ENCODE measurements around the gene ZDHHC5. TPM values are rescaled to one million over a fixed set of nuclear protein-coding genes. Genes with fewer than 3 reads are reported as not detected.
"Not testable (repeated sequence)": the region's sequence is repeated elsewhere in the genome, so short reads cannot be mapped to it uniquely, and the experiment has no call there.

ZDHHC5 gene
- total RNA-seq, 1 experiment from 2014 or later: 41.2 TPM

DNA sequence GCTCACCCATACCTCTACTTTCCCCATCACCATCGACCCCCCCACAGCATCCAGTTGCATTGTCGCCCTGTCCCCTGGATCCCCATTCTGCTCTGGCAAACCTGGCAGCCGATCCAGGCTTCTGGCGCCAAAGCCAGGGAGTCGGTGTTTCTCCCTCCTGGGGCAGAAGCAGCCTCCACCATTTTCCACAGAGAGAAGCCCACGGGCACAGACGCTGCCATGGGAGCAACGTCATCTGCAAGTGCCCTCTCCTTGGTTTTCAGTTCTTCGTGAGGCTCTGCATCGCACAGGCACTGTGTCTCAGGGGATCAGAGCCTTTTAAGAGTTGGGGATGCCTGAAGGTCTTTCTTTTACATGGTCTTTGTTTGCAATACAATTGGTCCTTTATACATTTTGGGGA lies 20.5 kb upstream of the ZDHHC5 start:
- Histone ChIP-seq H3K9me3 (ENCODE audit: low read length) (no peaks in the 10 kb centered on the region), H3K4me1 (ENCODE audit: low read length) (peaks cover 8% of the 10 kb centered on the region), H3K9me2 (replicated peaks; ENCODE audit: insufficient read depth, low read length) (no peaks in the 10 kb centered on the region), H3K27ac (ENCODE audit: low read length) (no peak overlapping the region), H4K20me1 (ENCODE audit: insufficient read depth, low read depth, low read length) (no peaks in the 10 kb centered on the region), H3K79me2 (ENCODE audit: low read length) (no peaks in the 10 kb centered on the region), H3K36me3 (ENCODE audit: insufficient read depth, low read length) (no peaks in the 10 kb centered on the region), H3K9ac (ENCODE audit: low read length) (no peak overlapping the region), H3K4me2 (ENCODE audit: low read depth, low read length, poor library complexity, severe bottlenecking) (no peak overlapping the region), H2AFZ (ENCODE audit: low read length) (no peak overlapping the region), H3K27me3 (ENCODE audit: low read length) (no peaks in the 10 kb centered on the region; the same call in 1 of the 2 replicates), H3K4me3 (ENCODE audit: low read length) (no peak overlapping the region)
- DNase-seq: no peak

DNA sequence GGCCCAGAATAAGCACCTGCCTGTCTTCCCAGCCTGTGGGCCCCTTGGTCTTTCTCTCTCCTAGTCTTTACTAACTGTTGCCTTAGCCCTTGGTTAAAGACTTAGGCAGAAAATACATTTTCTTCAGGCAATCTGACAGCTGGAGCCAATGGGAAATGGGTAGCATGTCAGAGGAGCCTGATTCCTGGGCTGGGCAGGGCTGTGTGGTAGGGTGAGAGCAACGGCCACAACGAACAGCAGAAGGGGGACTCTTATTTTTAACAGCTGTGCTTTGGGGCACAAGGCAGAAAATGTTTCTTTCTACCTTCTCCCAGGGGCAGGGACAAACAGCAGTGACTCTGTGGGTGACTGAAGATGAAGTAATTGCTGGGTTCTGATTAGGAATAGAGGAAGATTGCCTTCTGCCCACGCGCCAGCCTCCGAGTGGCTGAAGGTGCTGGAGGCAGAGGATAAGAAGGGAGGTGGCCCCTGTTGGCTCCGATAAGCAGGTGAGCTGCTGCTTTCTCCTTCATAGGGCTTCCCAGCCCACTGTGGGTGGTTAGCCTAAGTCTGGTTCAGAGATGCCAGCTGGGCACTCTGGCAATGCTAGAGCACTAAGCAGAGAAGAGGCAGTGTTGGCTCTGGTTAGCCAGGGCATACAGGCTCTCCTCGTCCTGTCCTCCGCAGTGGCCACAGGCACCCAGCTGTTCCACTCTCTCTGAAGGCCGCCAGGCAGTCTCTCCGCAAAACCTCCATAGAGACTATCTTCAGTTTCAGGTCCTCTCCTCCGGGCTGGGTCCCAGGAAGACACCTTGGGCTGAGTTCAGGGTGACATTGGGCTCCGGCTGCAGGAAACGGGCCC lies 19.7 kb upstream of the ZDHHC5 start:
- Histone ChIP-seq H3K36me3 (ENCODE audit: insufficient read depth, low read length) (no peaks in the 10 kb centered on the region), H2AFZ (ENCODE audit: low read length) (no peak overlapping the region), H3K4me3 (ENCODE audit: low read length) (no peak overlapping the region), H3K4me1 (ENCODE audit: low read length) (peaks cover 8% of the 10 kb centered on the region), H4K20me1 (ENCODE audit: insufficient read depth, low read depth, low read length) (no peaks in the 10 kb centered on the region), H3K4me2 (ENCODE audit: low read depth, low read length, poor library complexity, severe bottlenecking) (no peak overlapping the region), H3K79me2 (ENCODE audit: low read length) (no peaks in the 10 kb centered on the region), H3K9me2 (replicated peaks; ENCODE audit: insufficient read depth, low read length) (no peaks in the 10 kb centered on the region), H3K27me3 (ENCODE audit: low read length) (no peaks in the 10 kb centered on the region; the same call in 1 of the 2 replicates), H3K27ac (ENCODE audit: low read length) (no peak overlapping the region), H3K9ac (ENCODE audit: low read length) (no peak overlapping the region), H3K9me3 (ENCODE audit: low read length) (no peaks in the 10 kb centered on the region)
- DNase-seq: no peak

DNA sequence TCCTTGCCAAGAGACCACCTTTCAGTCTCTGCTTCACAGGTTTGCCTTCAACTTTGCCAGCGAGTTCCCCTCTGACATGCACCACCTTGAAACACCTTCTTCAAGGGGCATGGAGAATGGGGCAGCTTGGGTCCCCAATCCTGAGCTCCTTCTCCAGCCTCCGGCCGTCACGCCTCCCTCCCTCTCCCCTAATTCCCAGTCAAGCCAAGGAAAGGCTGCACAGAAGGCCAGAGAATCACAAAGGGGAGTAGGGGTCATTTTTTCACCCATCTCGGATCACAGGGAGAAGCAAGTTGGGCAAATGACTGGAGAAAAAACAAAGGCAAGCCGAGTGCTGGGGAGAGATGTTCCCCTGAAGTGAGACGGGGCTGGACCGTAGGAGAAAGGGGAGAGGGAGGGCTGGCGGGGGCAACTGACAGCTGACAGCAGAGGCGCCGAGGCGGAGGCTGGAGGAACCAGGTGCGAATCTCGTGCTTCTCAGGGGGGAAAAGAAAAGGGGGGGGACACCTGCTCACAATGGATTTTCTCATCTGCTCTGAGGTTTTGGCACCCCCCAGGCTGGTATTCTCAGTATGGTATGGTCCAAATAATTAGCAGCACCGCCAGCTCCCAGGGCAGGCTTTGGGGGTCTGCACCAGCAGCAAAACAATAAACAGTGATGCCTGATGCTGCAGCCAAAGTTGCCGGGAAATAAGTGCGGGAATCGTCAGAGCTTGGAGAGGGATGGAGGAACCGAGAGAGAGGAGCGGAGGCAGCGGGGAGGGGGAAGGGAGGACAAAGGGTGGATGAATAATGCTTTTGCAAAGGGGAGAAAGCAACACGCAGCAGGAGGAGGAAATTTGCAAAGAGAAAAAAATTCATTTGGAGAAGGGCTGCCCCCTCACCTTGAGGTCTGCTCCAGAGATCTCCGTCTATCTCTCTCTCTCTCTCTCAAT lies 18.8 kb upstream of the ZDHHC5 start:
- Histone ChIP-seq H3K4me2 (ENCODE audit: low read depth, low read length, poor library complexity, severe bottlenecking) (peak overlapping the region; percentile 32), H3K27me3 (ENCODE audit: low read length) (no peaks in the 10 kb centered on the region; the same call in 1 of the 2 replicates), H3K36me3 (ENCODE audit: insufficient read depth, low read length) (no peaks in the 10 kb centered on the region), H3K4me3 (ENCODE audit: low read length) (no peak overlapping the region), H3K9me3 (ENCODE audit: low read length) (no peaks in the 10 kb centered on the region), H4K20me1 (ENCODE audit: insufficient read depth, low read depth, low read length) (no peaks in the 10 kb centered on the region), H3K79me2 (ENCODE audit: low read length) (no peaks in the 10 kb centered on the region), H2AFZ (ENCODE audit: low read length) (no peak overlapping the region), H3K4me1 (ENCODE audit: low read length) (peaks cover 8% of the 10 kb centered on the region), H3K27ac (ENCODE audit: low read length) (no peak overlapping the region), H3K9me2 (replicated peaks; ENCODE audit: insufficient read depth, low read length) (no peaks in the 10 kb centered on the region), H3K9ac (ENCODE audit: low read length) (peak overlapping the region; percentile 14; the same call in 1 of the 2 replicates)
- DNase-seq: peak; percentile 48

DNA sequence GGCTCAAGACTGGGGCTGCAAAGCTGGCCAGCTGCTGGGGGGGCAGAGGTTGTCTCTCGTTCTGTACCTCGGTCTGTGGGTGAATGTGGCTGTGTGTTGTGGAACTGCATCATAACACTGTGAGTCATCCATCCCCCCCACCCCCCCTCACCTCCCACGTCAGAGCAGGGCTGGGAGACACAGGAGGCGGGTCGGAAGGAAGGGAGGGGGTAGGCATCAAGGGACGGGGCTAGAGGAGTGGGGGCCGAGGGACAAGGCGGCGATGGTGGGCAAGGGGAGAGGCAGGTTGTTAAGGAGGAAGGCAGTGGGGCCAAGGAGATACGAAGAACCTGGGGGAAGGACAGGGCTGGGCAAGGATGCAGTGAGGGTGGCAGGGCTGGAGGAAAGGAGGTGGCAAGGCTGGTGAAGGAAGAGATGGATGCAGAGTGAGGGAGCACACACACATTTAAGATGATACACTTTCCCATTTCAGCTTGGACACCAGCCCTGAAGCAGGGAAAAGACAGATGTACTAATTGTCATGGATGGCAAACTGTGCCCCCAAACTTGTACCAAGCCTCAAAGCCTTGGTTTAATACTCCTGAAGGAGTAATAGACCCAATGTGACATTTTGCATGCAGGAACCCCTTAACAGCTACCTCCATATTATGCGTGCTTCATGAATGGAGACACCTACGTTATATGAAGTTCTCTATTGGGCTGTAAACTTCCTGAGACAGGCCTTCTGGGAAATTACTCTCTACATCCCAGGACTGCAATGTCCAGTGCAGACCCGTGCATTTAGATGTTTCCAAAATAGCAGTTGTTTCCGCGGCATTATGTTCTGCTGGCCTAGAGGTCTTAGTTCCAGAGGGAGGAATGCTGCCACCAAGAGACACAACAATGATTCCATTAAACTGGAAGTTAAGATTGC lies 17.8 kb upstream of the ZDHHC5 start, which contains the start of gene YPEL4:
Gene YPEL4 (minus strand): TSS at position 87 of the 913 bp plus-strand sequence. CDS start 2,805 bp downstream, outside the sequence.
- H3K9ac ChIP-seq (ENCODE audit: low read length): peak within 1 kb of the TSS; percentile 14; the same call in 1 of the 2 replicates
- peaks cover 8% of the 10 kb centered on the region for H3K4me1 ChIP-seq (ENCODE audit: low read length)
- no peak within 1 kb of the TSS for H2AFZ ChIP-seq (ENCODE audit: low read length)
- H3K27me3 ChIP-seq (ENCODE audit: low read length): no peaks in the 10 kb centered on the region; the same call in 1 of the 2 replicates
- H3K4me3 ChIP-seq (ENCODE audit: low read length): no peak within 1 kb of the TSS
- H4K20me1 ChIP-seq (ENCODE audit: insufficient read depth, low read depth, low read length): no peaks in the 10 kb centered on the region
- H3K9me2 ChIP-seq (replicated peaks; ENCODE audit: insufficient read depth, low read length): no peaks in the 10 kb centered on the region
- H3K27ac ChIP-seq (ENCODE audit: low read length): no peak within 1 kb of the TSS
- H3K36me3 ChIP-seq (ENCODE audit: insufficient read depth, low read length): no peaks in the 10 kb centered on the region
- DNase-seq: no peak
- H3K79me2 ChIP-seq (ENCODE audit: low read length): no peaks in the 10 kb centered on the region
- H3K4me2 ChIP-seq (ENCODE audit: low read depth, low read length, poor library complexity, severe bottlenecking): peak within 1 kb of the TSS; percentile 32
- no peaks in the 10 kb centered on the region for H3K9me3 ChIP-seq (ENCODE audit: low read length)

GRCh38 chr11:57650739-57651090 lies 17.2 kb upstream of the ZDHHC5 start:
- DNase-seq: no peak
- no peaks in the 10 kb centered on the region for H3K36me3 ChIP-seq (ENCODE audit: insufficient read depth, low read length)
- no peak overlapping the region for H3K4me3 ChIP-seq (ENCODE audit: low read length)
- peaks cover 8% of the 10 kb centered on the region for H3K4me1 ChIP-seq (ENCODE audit: low read length)
- no peaks in the 10 kb centered on the region for H4K20me1 ChIP-seq (ENCODE audit: insufficient read depth, low read depth, low read length)
- no peak overlapping the region for H2AFZ ChIP-seq (ENCODE audit: low read length)
- H3K27ac ChIP-seq (ENCODE audit: low read length): no peak overlapping the region
- H3K4me2 ChIP-seq (ENCODE audit: low read depth, low read length, poor library complexity, severe bottlenecking): no peak overlapping the region
- no peak overlapping the region for H3K9ac ChIP-seq (ENCODE audit: low read length)
- H3K9me3 ChIP-seq (ENCODE audit: low read length): no peaks in the 10 kb centered on the region
- no peaks in the 10 kb centered on the region for H3K9me2 ChIP-seq (replicated peaks; ENCODE audit: insufficient read depth, low read length)
- H3K79me2 ChIP-seq (ENCODE audit: low read length): no peaks in the 10 kb centered on the region
- H3K27me3 ChIP-seq (ENCODE audit: low read length): no peaks in the 10 kb centered on the region; the same call in 1 of the 2 replicates

- no peak overlapping the region for H3K9ac ChIP-seq (ENCODE audit: low read length)
- H3K4me3 ChIP-seq (ENCODE audit: low read length): no peak overlapping the region
- no peaks in the 10 kb centered on the region; the same call in 1 of the 2 replicates for H3K27me3 ChIP-seq (ENCODE audit: low read length)
- H3K79me2 ChIP-seq (ENCODE audit: low read length): no peaks in the 10 kb centered on the region
- no peak for DNase-seq
- peaks cover 8% of the 10 kb centered on the region for H3K4me1 ChIP-seq (ENCODE audit: low read length)
- H2AFZ ChIP-seq (ENCODE audit: low read length): no peak overlapping the region
- no peak overlapping the region for H3K27ac ChIP-seq (ENCODE audit: low read length)
- H3K4me2 ChIP-seq (ENCODE audit: low read depth, low read length, poor library complexity, severe bottlenecking): no peak overlapping the region
- no peaks in the 10 kb centered on the region for H3K36me3 ChIP-seq (ENCODE audit: insufficient read depth, low read length)
- no peaks in the 10 kb centered on the region for H4K20me1 ChIP-seq (ENCODE audit: insufficient read depth, low read depth, low read length)
- no peaks in the 10 kb centered on the region for H3K9me2 ChIP-seq (replicated peaks; ENCODE audit: insufficient read depth, low read length)
- H3K9me3 ChIP-seq (ENCODE audit: low read length): no peaks in the 10 kb centered on the region
Measured at GRCh38 chr11:57651408-57651807, 16.5 kb upstream of the ZDHHC5 start.

DNA sequence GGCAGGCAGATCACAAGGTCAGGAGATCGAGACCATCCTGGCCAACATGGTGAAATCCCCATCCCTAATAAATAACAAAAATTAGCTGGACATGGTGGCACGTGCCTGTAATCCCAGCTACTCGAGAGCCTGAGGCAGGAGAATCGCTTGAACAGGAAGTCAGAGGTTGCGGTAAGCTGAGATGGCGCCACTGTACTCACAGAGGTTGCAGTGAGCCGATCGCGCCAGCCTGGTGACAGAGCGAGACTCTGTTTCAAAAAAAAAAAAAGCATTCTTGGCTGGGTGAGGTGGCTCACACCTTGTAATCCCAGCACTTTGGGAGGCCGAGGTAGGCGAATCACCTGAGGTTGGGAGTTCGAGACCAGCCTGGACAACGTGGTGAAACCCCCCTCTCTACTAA lies 15.7 kb upstream of the ZDHHC5 start:
- H3K4me2 ChIP-seq (ENCODE audit: low read depth, low read length, poor library complexity, severe bottlenecking); H3K4me3 ChIP-seq (ENCODE audit: low read length); H3K36me3 ChIP-seq (ENCODE audit: insufficient read depth, low read length); DNase-seq; H3K9ac ChIP-seq (ENCODE audit: low read length); H2AFZ ChIP-seq (ENCODE audit: low read length); H4K20me1 ChIP-seq (ENCODE audit: insufficient read depth, low read depth, low read length); H3K27me3 ChIP-seq (ENCODE audit: low read length); H3K79me2 ChIP-seq (ENCODE audit: low read length); H3K9me3 ChIP-seq (ENCODE audit: low read length); H3K27ac ChIP-seq (ENCODE audit: low read length); H3K9me2 ChIP-seq (replicated peaks; ENCODE audit: insufficient read depth, low read length): not testable (repeated sequence)
- peaks cover 15% of the 10 kb centered on the region for H3K4me1 ChIP-seq (ENCODE audit: low read length)
